ENCODE measurements around the gene EFCAB6.

DNA sequence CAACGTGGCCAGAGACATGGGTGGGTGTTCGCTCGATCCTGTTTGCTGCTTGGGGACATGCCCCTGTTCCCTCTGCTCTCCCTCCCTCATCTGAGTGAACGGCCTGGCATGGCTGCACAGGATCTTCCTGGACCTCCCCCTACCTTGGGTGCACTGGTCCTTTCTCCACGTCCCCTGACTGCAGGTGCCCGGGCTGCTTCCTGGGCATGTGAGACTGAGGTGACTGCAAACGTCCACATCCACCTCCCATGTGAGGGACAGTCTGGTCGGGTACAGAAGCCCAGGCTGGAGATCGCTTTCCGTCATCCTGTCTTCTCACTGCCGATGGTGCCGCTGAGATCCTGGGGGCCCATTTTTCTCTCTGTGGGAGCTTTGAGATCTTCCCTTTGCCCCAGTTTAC, 38.4 kb upstream of the EFCAB6 start:
- TF ChIP-seq, protein P1, sequence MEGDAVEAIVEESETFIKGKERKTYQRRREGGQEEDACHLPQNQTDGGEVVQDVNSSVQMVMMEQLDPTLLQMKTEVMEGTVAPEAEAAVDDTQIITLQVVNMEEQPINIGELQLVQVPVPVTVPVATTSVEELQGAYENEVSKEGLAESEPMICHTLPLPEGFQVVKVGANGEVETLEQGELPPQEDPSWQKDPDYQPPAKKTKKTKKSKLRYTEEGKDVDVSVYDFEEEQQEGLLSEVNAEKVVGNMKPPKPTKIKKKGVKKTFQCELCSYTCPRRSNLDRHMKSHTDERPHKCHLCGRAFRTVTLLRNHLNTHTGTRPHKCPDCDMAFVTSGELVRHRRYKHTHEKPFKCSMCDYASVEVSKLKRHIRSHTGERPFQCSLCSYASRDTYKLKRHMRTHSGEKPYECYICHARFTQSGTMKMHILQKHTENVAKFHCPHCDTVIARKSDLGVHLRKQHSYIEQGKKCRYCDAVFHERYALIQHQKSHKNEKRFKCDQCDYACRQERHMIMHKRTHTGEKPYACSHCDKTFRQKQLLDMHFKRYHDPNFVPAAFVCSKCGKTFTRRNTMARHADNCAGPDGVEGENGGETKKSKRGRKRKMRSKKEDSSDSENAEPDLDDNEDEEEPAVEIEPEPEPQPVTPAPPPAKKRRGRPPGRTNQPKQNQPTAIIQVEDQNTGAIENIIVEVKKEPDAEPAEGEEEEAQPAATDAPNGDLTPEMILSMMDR (IDR thresholded peaks at IDR 0.05 in 8 of 11, conservative IDR thresholded peaks at IDR 0.05 in 3 of 11), result no peak
- TF ChIP-seq POLR2A (IDR thresholded peaks at IDR 0.05), result no peak
